Transverse colon (tissue), 4 donors: Measurements from ENCODE around the gene INO80E. TPM values are rescaled to one million over a fixed set of nuclear protein-coding genes. Genes with fewer than 3 reads are reported as not detected.

Experiments
- DNase-seq: peaks from one replicate; pipeline ENCODE4 v3.0.0-alpha.2; 2019
- H3K27ac ChIP-seq, 4 donors: fragments of 200-600 bp; sonication (generic); 2 replicates each; pipeline ENCODE4 v1.5.1; 2016 to 2018; ENCODE audit warnings: inconsistent platforms in 4 of 4
- H3K27me3 ChIP-seq: fragments of 200-600 bp; sonication (generic); 2 replicates; pipeline ENCODE4 v1.5.1; 2017; ENCODE audit warnings: inconsistent platforms
- H3K36me3 ChIP-seq, 4 donors: fragments of 200-600 bp; sonication (generic); 2 replicates each; pipeline ENCODE4 v1.5.1; 2017 to 2019; ENCODE audit warnings: inconsistent platforms in 4 of 4
- H3K4me1 ChIP-seq, 4 donors: fragments of 200-600 bp; sonication (generic); 2 replicates each; pipeline ENCODE4 v1.5.1; 2017 to 2020; ENCODE audit warnings: inconsistent platforms in 4 of 4
- H3K4me3 ChIP-seq, 4 donors: fragments of 200-600 bp; sonication (generic); 1 replicate in 1 of 4; 2 replicates in 3 of 4; pipeline versions ENCODE4 v1.5.1 to v1.6.1; 2017 to 2019; ENCODE audit warnings: inconsistent platforms in 4 of 4
- H3K9me3 ChIP-seq, 2 donors: fragments of 200-600 bp; sonication (generic); 2 replicates each; pipeline ENCODE4 v1.5.1; 2017 to 2019; ENCODE audit warnings: inconsistent platforms in 2 of 2
- EP300 ChIP-seq: sonication (generic); formaldehyde crosslinking; IDR thresholded peaks from one replicate; pipeline ENCODE4 v1.6.1; 2017; ENCODE audit warnings: antibody characterized with exemption, low read depth
- POLR2A ChIP-seq: fragments of 450-650 bp; IDR thresholded peaks from one replicate; pipeline ENCODE4 v1.6.1; 2016; ENCODE audit warnings: antibody characterized with exemption, mild to moderate bottlenecking, moderate library complexity
- POLR2AphosphoS5 ChIP-seq, 3 donors: sonication (generic); formaldehyde crosslinking; IDR thresholded peaks; one replicate each; pipeline ENCODE4 v1.6.1; 2016; ENCODE audit warnings: antibody characterized with exemption in 3 of 3
- WGBS, 2 donors: methylation state at CpG; one replicate each; pipeline ENCODE4 v1.1.5; 2018; ENCODE audit warnings: low coverage in 1 of 2; 5-methylcytosine and 5-hydroxymethylcytosine counted together
- in situ Hi-C, 4 donors: fragments of 200-750 bp; cut with MboI; loops; one replicate each; pipeline versions ENCODE4 v1.15.0 to v1.15.1; 2017; ENCODE audit warnings: low sequenced_read_pairs in 3 of 4, low pct_ligation_motif_present in 1 of 4, low pct_unique_long_range_greater_than_20kb in 1 of 4
- intact Hi-C: fragments of 100-400 bp; cut with DNase I; formaldehyde crosslinking; loops from one replicate; pipeline ENCODE4 v1.15.1; 2023; ENCODE audit warnings: low total_unique reads
- total RNA-seq, 4 donors: library from RNA; depleted of rRNA; stranded (reverse); fragments of >200 nt; gene quantifications; one replicate each; pipeline ENCODE4 v1.1.0, GENCODE V29; 2016
- TF ChIP-seq, protein P1 (sequence below), 5 experiments: fragments of 200-600 bp in 3 of 5; fragments of 450-650 bp in 2 of 5; sonication (generic) in 3 of 5; IDR thresholded peaks; 1 replicate in 2 of 5; 2 replicates in 3 of 5; pipeline ENCODE4 v1.5.1; 2016 to 2017; ENCODE audit warnings: antibody characterized with exemption in 5 of 5, inconsistent platforms in 3 of 5, mild to moderate bottlenecking in 2 of 5, moderate library complexity in 1 of 5

The INO80E gene
- total RNA-seq, 4 donors from 2014 or later, result 65.6 to 94.3 (median 73.0) TPM

DNA sequence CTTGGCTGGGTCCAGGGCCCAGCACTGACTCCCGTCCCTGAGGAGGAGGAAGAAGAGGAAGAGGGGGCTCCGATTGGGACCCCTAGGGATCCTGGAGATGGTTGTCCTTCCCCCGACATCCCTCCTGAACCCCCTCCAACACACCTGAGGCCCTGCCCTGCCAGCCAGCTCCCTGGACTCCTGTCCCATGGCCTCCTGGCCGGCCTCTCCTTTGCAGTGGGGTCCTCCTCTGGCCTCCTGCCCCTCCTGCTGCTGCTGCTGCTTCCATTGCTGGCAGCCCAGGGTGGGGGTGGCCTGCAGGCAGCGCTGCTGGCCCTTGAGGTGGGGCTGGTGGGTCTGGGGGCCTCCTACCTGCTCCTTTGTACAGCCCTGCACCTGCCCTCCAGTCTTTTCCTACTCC is 9.1 kb upstream of the INO80E start:
- intact Hi-C loops (no loop called here), in situ Hi-C loops (no loop called here)
- WGBS, 2 donors, result 82% methylated on average over 5 of the region's 5 CpGs; no CpG with 5 or more reads in 1 of the 2 donors
- Histone ChIP-seq H3K36me3 (peaks cover 0 to 60% (median 28%) of the 10 kb centered on the region in 4 donors), H3K4me3 (no peak overlapping the region), H3K4me1 (peaks cover 0 to 20% (median 6%) of the 10 kb centered on the region in 4 donors), H3K27ac (no peak overlapping the region), H3K9me3 (no peaks in the 10 kb centered on the region), H3K27me3 (no peaks in the 10 kb centered on the region)
- DNase-seq, result no peak
- TF ChIP-seq EP300 (no peak), POLR2AphosphoS5 (IDR thresholded peaks at IDR 0.05) (no peak), POLR2A (no peak)
- TF ChIP-seq, protein P1, sequence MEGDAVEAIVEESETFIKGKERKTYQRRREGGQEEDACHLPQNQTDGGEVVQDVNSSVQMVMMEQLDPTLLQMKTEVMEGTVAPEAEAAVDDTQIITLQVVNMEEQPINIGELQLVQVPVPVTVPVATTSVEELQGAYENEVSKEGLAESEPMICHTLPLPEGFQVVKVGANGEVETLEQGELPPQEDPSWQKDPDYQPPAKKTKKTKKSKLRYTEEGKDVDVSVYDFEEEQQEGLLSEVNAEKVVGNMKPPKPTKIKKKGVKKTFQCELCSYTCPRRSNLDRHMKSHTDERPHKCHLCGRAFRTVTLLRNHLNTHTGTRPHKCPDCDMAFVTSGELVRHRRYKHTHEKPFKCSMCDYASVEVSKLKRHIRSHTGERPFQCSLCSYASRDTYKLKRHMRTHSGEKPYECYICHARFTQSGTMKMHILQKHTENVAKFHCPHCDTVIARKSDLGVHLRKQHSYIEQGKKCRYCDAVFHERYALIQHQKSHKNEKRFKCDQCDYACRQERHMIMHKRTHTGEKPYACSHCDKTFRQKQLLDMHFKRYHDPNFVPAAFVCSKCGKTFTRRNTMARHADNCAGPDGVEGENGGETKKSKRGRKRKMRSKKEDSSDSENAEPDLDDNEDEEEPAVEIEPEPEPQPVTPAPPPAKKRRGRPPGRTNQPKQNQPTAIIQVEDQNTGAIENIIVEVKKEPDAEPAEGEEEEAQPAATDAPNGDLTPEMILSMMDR (IDR thresholded peaks at IDR 0.05), result no peak

DNA sequence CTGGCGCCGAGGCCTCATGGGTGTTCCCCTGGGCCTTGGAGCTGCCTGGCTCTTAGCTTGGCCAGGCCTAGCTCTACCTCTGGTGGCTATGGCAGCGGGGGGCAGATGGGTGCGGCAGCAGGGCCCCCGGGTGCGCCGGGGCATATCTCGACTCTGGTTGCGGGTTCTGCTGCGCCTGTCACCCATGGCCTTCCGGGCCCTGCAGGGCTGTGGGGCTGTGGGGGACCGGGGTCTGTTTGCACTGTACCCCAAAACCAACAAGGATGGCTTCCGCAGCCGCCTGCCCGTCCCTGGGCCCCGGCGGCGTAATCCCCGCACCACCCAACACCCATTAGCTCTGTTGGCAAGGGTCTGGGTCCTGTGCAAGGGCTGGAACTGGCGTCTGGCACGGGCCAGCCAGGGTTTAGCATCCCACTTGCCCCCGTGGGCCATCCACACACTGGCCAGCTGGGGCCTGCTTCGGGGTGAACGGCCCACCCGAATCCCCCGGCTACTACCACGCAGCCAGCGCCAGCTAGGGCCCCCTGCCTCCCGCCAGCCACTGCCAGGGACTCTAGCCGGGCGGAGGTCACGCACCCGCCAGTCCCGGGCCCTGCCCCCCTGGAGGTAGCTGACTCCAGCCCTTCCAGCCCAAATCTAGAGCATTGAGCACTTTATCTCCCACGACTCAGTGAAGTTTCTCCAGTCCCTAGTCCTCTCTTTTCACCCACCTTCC is 8.5 kb upstream of the INO80E start:
- no peak for DNase-seq
- Histone ChIP-seq H3K27me3 (no peaks in the 10 kb centered on the region), H3K27ac (no peak overlapping the region), H3K36me3 (peaks cover 0 to 54% (median 26%) of the 10 kb centered on the region in 4 donors), H3K4me3 (no peak overlapping the region), H3K9me3 (no peaks in the 10 kb centered on the region), H3K4me1 (peaks cover 0 to 20% (median 6%) of the 10 kb centered on the region in 4 donors)
- TF ChIP-seq, protein P1 (IDR thresholded peaks at IDR 0.05), result no peak
- TF ChIP-seq POLR2AphosphoS5 (IDR thresholded peaks at IDR 0.05), result no peak
- TF ChIP-seq EP300, result no peak
- TF ChIP-seq POLR2A, result no peak
- 95% methylated on average over 30 of the region's 35 CpGs; no CpG with 5 or more reads in 1 of the 2 donors for WGBS, 2 donors
- in situ Hi-C loops (no loop called here), intact Hi-C loops (no loop called here)

DNA sequence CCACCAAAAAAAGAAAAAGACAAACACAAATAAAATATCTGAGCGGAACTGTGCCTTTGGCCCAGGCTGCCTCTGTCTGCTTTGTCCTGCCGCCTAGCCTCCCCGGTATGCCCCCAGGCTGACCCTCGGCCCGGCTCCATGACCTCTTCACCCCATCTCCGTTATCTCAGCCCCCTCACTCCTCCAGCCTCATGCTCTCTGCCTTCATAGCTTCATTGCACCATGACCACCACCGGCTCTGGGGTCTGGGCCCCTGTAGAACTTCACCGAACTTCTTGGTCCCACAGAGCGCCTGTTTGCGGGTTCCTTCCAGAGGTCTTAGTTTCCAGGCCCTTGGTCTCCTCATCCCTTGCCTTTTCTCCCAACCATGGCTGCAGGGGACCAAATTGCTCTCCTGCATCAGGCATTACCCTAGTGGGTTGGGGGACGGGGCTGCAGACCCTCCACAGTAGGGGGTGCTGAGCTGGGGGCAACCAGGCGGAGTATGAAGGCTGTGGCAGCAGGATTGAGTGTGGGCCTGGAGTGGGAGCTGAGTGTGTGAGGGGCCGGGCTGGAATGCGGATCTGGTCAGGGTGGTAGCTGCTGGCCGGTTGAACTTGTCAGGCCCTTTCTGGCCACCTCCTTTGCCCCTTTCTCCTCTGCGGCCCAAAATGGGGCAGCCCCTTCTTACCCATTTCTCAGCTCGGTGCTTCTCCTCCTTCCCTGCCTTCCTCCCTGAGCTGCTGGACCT is 7.5 kb upstream of the INO80E start:
- no peak overlapping the region for H3K27ac ChIP-seq
- no peak for TF ChIP-seq POLR2A
- no peak for TF ChIP-seq EP300
- TF ChIP-seq, protein P1 (IDR thresholded peaks at IDR 0.05), result no peak
- no peak for TF ChIP-seq POLR2AphosphoS5 (IDR thresholded peaks at IDR 0.05)
- DNase-seq, result no peak
- H3K4me3 ChIP-seq, result no peak overlapping the region
- in situ Hi-C loops, result no loop called here
- no peaks in the 10 kb centered on the region for H3K27me3 ChIP-seq
- H3K9me3 ChIP-seq, result no peaks in the 10 kb centered on the region
- WGBS, 2 donors, result 90% methylated on average over 17 of the region's 17 CpGs; no CpG with 5 or more reads in 1 of the 2 donors
- intact Hi-C loops, result no loop called here
- H3K36me3 ChIP-seq, result peaks cover 0 to 47% (median 22%) of the 10 kb centered on the region in 4 donors
- H3K4me1 ChIP-seq, result peaks cover 0 to 20% (median 6%) of the 10 kb centered on the region in 4 donors

DNA sequence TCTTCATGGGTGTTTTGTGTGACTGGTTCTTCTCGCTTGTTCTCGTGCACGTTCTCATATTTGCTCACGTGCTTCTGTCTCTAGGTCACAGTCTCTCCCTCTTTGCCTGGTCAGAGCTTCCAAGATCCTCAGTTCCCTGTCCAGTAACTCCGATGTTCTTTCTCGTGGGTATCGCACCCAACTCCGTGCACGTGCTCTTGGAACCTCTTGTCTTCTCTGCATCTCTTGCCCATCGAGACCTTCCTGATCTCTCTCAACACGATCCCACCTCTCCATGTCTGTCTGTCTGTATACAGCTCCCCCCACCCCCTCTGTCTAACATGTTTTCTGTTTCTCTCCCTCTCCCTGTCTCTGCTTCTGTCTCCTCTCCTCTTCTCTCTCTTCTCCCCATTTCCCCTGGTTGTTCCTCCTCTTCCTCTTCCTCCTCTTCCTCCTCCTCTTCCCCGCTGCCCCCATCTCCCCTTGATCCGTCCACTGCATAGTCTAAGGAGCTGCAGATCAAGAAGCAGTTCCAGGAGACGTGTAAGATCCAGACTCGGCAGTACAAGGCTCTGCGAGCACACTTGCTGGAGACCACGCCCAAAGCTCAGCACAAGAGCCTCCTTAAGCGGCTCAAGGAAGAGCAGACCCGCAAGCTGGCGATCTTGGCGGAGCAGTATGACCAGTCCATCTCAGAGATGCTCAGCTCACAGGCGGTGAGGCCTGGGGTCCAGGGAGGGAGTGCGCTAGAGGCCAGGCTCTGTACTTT is 6.8 kb upstream of the INO80E start:
- DNase-seq, result peak; percentile 39
- TF ChIP-seq POLR2A, result no peak
- TF ChIP-seq POLR2AphosphoS5 (IDR thresholded peaks at IDR 0.05), result no peak
- TF ChIP-seq EP300, result no peak
- TF ChIP-seq, protein P1 (IDR thresholded peaks at IDR 0.05), result no peak
- 68 to 88% methylated on average over 13 to 23 of the region's 23 CpGs for WGBS, 2 donors
- Histone ChIP-seq H3K9me3 (no peaks in the 10 kb centered on the region), H3K27me3 (no peaks in the 10 kb centered on the region), H3K4me1 (peaks cover 0 to 26% (median 10%) of the 10 kb centered on the region in 4 donors), H3K27ac (peak overlapping the region; percentile 59 to 74 (median 60)), H3K4me3 (no peak overlapping the region), H3K36me3 (peaks cover 0 to 40% (median 18%) of the 10 kb centered on the region in 4 donors)
- intact Hi-C loops (no loop called here), in situ Hi-C loops (no loop called here)
